Gastrocnemius medialis (tissue), 4 donors: Measurements from ENCODE around the gene PPP1R12B. TPM values are rescaled to one million over a fixed set of nuclear protein-coding genes. Genes with fewer than 3 reads are reported as not detected.

ENCODE experiments used
- ATAC-seq, 2 donors: fragments of 150-250 bp; one replicate each; pipeline ENCODE4 v1.9.1; 2016
- DNase-seq, 2 donors: peaks; one replicate each; pipeline ENCODE4 v3.0.0-alpha.2; 2019
- H3K27ac ChIP-seq, 4 donors: fragments of 200-600 bp; sonication (generic); 1 replicate in 1 of 4; 2 replicates in 3 of 4; pipeline ENCODE4 v1.5.1; 2016 to 2018; ENCODE audit warnings: mild to moderate bottlenecking in 2 of 4, moderate library complexity in 1 of 4
- H3K27me3 ChIP-seq, 3 donors: fragments of 200-600 bp; sonication (generic) in 2 of 3; 1 replicate in 1 of 3; 2 replicates in 2 of 3; pipeline versions ENCODE4 v1.5.1 to v1.6.0; 2016 to 2019; ENCODE audit warnings: mild to moderate bottlenecking in 1 of 3, moderate library complexity in 1 of 3
- H3K36me3 ChIP-seq, 2 donors: fragments of 200-600 bp; sonication (generic) in 1 of 2; one replicate each; pipeline ENCODE4 v1.5.1; 2017 to 2018
- H3K4me1 ChIP-seq, 2 donors: fragments of 200-600 bp; sonication (generic) in 1 of 2; one replicate each; pipeline ENCODE4 v1.5.1; 2016 to 2017; ENCODE audit warnings: mild to moderate bottlenecking in 2 of 2
- H3K4me3 ChIP-seq, 4 donors: fragments of 200-600 bp; sonication (generic) in 3 of 4; 1 replicate in 1 of 4; 2 replicates in 3 of 4; pipeline ENCODE4 v1.5.1; 2016 to 2019; ENCODE audit warnings: mild to moderate bottlenecking in 2 of 4
- H3K9me3 ChIP-seq, 3 donors: fragments of 200-600 bp; sonication (generic) in 2 of 3; 1 replicate in 1 of 3; 2 replicates in 2 of 3; pipeline ENCODE4 v1.5.1; 2016 to 2019
- CTCF ChIP-seq, 5 experiments: fragments of 450-650 bp in 3 of 5; fragments of 200-600 bp in 2 of 5; sonication (generic) in 2 of 5; IDR thresholded peaks in 4 of 5; conservative IDR thresholded peaks in 1 of 5; 1 replicate in 4 of 5; 2 replicates in 1 of 5; pipeline ENCODE4 v1.5.1; 2016 to 2019; ENCODE audit warnings: antibody characterized with exemption in 5 of 5, mild to moderate bottlenecking in 3 of 5, moderate library complexity in 3 of 5
- POLR2A ChIP-seq, 2 donors: fragments of 450-650 bp; IDR thresholded peaks; one replicate each; pipeline ENCODE4 v1.6.1; 2017; ENCODE audit warnings: antibody characterized with exemption in 2 of 2, mild to moderate bottlenecking in 2 of 2, moderate library complexity in 2 of 2
- in situ Hi-C, 4 donors: fragments of 200-750 bp; cut with MboI; loops; one replicate each; pipeline versions ENCODE4 v1.15.0 to v1.8.0; 2017; ENCODE audit warnings: low sequenced_read_pairs in 4 of 4
- intact Hi-C: fragments of 100-400 bp; cut with DNase I; formaldehyde crosslinking; loops from one replicate; pipeline ENCODE4 v1.15.1; 2023; ENCODE audit warnings: low total_unique reads
- total RNA-seq, 4 donors: library from RNA; depleted of rRNA; stranded (reverse); fragments of >200 nt; gene quantifications; one replicate each; pipeline versions ENCODE4 v1.1.0 to v1.2.3, GENCODE V29; 2016

The PPP1R12B gene
- total RNA-seq, 4 donors from 2014 or later: 127 to 207 (median 139) TPM

GRCh38 chr1:202584707-202585589 lies 236.4 kb downstream of the PPP1R12B start:
- Histone ChIP-seq H3K27me3 (no peaks in the 10 kb centered on the region), H3K27ac (peak overlapping the region in 3 of 4 donors; percentile 81 to 90 (median 84)), H3K4me3 (no peak overlapping the region), H3K9me3 (no peaks in the 10 kb centered on the region), H3K36me3 (peaks cover 0 to 32% of the 10 kb centered on the region in 2 donors), H3K4me1 (peaks cover 44 to 53% of the 10 kb centered on the region in 2 donors)
- ATAC-seq: no peak
- intact Hi-C loops (loop anchor here (5.0 kb wide), 1 partner anchor 38 kb away; no protein-coding TSS in a partner anchor), in situ Hi-C loops (loop anchor here in 2 of 4 donors (25.0 kb wide), 1 partner anchor 248 kb away; the partner anchor contains the start of genes PPP1R12B (in 2 of the 2) and UBE2T (in 2 of the 2))
- TF ChIP-seq CTCF (IDR thresholded peaks at IDR 0.05 in 4 of 5, conservative IDR thresholded peaks at IDR 0.05 in 1 of 5) (no peak), POLR2A (IDR thresholded peaks at IDR 0.05) (no peak)
- no peak for DNase-seq

- Histone ChIP-seq H3K36me3 (peaks cover 0 to 26% of the 10 kb centered on the region in 2 donors), H3K4me1 (peaks cover 47 to 55% of the 10 kb centered on the region in 2 donors), H3K9me3 (no peaks in the 10 kb centered on the region), H3K27ac (peak overlapping the region in 3 of 4 donors; percentile 81 to 90 (median 84)), H3K27me3 (no peaks in the 10 kb centered on the region), H3K4me3 (no peak overlapping the region)
- no peak for DNase-seq
- in situ Hi-C loops: loop anchor here in 2 of 4 donors (25.0 kb wide), 1 partner anchor 248 kb away; the partner anchor contains the start of genes PPP1R12B (in 2 of the 2) and UBE2T (in 2 of the 2)
- TF ChIP-seq CTCF (IDR thresholded peaks at IDR 0.05 in 4 of 5, conservative IDR thresholded peaks at IDR 0.05 in 1 of 5): no peak
- TF ChIP-seq POLR2A (IDR thresholded peaks at IDR 0.05): no peak
- no peak for ATAC-seq
- intact Hi-C loops: loop anchor here (5.0 kb wide), 1 partner anchor 38 kb away; no protein-coding TSS in a partner anchor
These were observed 237.1 kb downstream of the PPP1R12B start for GRCh38 chr1:202585590-202585933.

- Histone ChIP-seq H3K4me3 (no peak overlapping the region), H3K36me3 (peaks cover 0 to 19% of the 10 kb centered on the region in 2 donors), H3K27ac (peak overlapping the region; percentile 77 to 90 (median 82)), H3K27me3 (no peaks in the 10 kb centered on the region), H3K9me3 (no peaks in the 10 kb centered on the region), H3K4me1 (peaks cover 53 to 55% of the 10 kb centered on the region in 2 donors)
- TF ChIP-seq CTCF (IDR thresholded peaks at IDR 0.05 in 4 of 5, conservative IDR thresholded peaks at IDR 0.05 in 1 of 5) (no peak), POLR2A (IDR thresholded peaks at IDR 0.05) (no peak)
- intact Hi-C loops (loop anchor here (5.0 kb wide), 1 partner anchor 39 kb away; no protein-coding TSS in a partner anchor), in situ Hi-C loops (loop anchor here in 2 of 4 donors (25.0 kb wide), 1 partner anchor 249 kb away; the partner anchor contains the start of genes PPP1R12B (in 2 of the 2) and UBE2T (in 2 of the 2))
- DNase-seq (peak in 1 of 2 donors; percentile 43), ATAC-seq (no peak)
These were observed 237.7 kb downstream of the PPP1R12B start for GRCh38 chr1:202586018-202586821.

GRCh38 chr1:202586871-202587270 lies 238.4 kb downstream of the PPP1R12B start:
- no peak overlapping the region for H3K4me3 ChIP-seq
- peaks cover 0 to 13% of the 10 kb centered on the region in 2 donors for H3K36me3 ChIP-seq
- no peak for TF ChIP-seq POLR2A (IDR thresholded peaks at IDR 0.05)
- no peak for TF ChIP-seq CTCF (IDR thresholded peaks at IDR 0.05 in 4 of 5, conservative IDR thresholded peaks at IDR 0.05 in 1 of 5)
- DNase-seq (no peak), ATAC-seq (no peak)
- no peaks in the 10 kb centered on the region for H3K9me3 ChIP-seq
- in situ Hi-C loops: loop anchor here in 2 of 4 donors (25.0 kb wide), 1 partner anchor 250 kb away; the partner anchor contains the start of genes PPP1R12B (in 2 of the 2) and UBE2T (in 2 of the 2)
- H3K27ac ChIP-seq: peak overlapping the region; percentile 77 to 90 (median 82)
- peaks cover 55 to 59% of the 10 kb centered on the region in 2 donors for H3K4me1 ChIP-seq
- H3K27me3 ChIP-seq: no peaks in the 10 kb centered on the region
- intact Hi-C loops: loop anchor here (5.0 kb wide), 1 partner anchor 40 kb away; no protein-coding TSS in a partner anchor
